Measurements from ENCODE around the gene KSR1. TPM values are rescaled to one million over a fixed set of nuclear protein-coding genes. Genes with fewer than 3 reads are reported as not detected.

Gene KSR1
- total RNA-seq, 1 experiment from 2014 or later = 21.7 TPM

DNA sequence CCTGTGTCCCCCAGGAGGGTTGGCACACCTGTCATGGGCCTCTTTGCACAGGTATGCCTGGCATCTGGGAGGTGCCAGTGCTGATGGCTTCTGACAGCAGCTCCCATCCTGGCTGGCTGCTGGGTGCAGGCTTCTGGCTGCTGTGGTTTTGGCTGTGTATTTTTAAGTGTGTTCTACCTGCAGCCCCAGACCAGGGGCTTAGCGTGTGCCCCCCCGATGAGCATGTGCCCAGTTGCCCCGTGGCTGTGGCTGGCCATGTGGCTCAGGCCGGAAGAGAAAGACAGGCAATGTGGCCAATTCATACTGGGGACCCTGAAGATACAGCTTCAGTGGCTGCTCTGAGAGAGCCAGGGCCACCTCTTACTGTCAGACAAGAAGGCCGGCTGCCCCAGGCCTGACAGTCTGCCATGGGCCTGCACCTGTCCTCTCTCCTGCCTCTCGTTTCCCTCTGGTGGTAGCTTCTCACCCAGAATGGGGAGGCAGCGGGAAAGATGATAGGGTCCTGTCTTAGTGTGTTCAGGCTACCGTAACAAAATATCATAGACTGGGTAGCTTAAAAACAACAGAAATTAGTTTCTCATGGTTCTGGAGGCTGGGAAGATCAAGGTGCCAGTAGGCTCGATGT is 137.1 kb downstream of the KSR1 start:
- DNase-seq (ENCODE audit: low read depth, low spot score) = no peak
- CTCF ChIA-PET = interaction anchor here (0.7 kb wide), 1 partner anchor 212 kb away, joined by 3 read pairs; no protein-coding TSS in a partner anchor
- H3K4me1 ChIP-seq (ENCODE audit: control insufficient read depth, insufficient read depth, low read length) = no peaks in the 10 kb centered on the region
- H3K4me3 ChIP-seq (ENCODE audit: low read depth in 2 of 2, low read length in 2 of 2) = no peak overlapping the region
- ATAC-seq = no peak
- intact Hi-C loops (cut with micrococcal nuclease; ENCODE audit: unreplicated experiment) = loop anchor here (10.0 kb wide), 1 partner anchor 99 kb away; no protein-coding TSS in a partner anchor
- in situ Hi-C loops (cut with HindIII; ENCODE audit: low pct_unique_long_range_greater_than_20kb, low sequenced_read_pairs) = no loop called here
- POLR2A ChIA-PET = no interaction called here
- no peaks in the 10 kb centered on the region for H3K36me3 ChIP-seq (ENCODE audit: control insufficient read depth, insufficient read depth, low read length)
- no TSS peak for BruUV-seq (replicated peaks)
- no peaks in the 10 kb centered on the region for H3K9me3 ChIP-seq (ENCODE audit: control insufficient read depth, insufficient read depth, low read depth, low read length)
- no peaks in the 10 kb centered on the region for H3K27me3 ChIP-seq (ENCODE audit: control insufficient read depth, insufficient read depth, low read length)
- TF ChIP-seq, protein P1, sequence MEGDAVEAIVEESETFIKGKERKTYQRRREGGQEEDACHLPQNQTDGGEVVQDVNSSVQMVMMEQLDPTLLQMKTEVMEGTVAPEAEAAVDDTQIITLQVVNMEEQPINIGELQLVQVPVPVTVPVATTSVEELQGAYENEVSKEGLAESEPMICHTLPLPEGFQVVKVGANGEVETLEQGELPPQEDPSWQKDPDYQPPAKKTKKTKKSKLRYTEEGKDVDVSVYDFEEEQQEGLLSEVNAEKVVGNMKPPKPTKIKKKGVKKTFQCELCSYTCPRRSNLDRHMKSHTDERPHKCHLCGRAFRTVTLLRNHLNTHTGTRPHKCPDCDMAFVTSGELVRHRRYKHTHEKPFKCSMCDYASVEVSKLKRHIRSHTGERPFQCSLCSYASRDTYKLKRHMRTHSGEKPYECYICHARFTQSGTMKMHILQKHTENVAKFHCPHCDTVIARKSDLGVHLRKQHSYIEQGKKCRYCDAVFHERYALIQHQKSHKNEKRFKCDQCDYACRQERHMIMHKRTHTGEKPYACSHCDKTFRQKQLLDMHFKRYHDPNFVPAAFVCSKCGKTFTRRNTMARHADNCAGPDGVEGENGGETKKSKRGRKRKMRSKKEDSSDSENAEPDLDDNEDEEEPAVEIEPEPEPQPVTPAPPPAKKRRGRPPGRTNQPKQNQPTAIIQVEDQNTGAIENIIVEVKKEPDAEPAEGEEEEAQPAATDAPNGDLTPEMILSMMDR (IDR thresholded peaks at IDR 0.05) = no peak
- TF ChIP-seq POLR2AphosphoS5 (IDR thresholded peaks at IDR 0.05; ENCODE audit: low read depth, low read length) = no peak
- no peak for TF ChIP-seq TCF7L2 (IDR thresholded peaks at IDR 0.05; ENCODE audit: low read depth, low read length)
- no peak for TF ChIP-seq SIN3A (IDR thresholded peaks at IDR 0.05; ENCODE audit: borderline replicate concordance, insufficient read depth, low read depth, low read length)
- TF ChIP-seq, protein P2, sequence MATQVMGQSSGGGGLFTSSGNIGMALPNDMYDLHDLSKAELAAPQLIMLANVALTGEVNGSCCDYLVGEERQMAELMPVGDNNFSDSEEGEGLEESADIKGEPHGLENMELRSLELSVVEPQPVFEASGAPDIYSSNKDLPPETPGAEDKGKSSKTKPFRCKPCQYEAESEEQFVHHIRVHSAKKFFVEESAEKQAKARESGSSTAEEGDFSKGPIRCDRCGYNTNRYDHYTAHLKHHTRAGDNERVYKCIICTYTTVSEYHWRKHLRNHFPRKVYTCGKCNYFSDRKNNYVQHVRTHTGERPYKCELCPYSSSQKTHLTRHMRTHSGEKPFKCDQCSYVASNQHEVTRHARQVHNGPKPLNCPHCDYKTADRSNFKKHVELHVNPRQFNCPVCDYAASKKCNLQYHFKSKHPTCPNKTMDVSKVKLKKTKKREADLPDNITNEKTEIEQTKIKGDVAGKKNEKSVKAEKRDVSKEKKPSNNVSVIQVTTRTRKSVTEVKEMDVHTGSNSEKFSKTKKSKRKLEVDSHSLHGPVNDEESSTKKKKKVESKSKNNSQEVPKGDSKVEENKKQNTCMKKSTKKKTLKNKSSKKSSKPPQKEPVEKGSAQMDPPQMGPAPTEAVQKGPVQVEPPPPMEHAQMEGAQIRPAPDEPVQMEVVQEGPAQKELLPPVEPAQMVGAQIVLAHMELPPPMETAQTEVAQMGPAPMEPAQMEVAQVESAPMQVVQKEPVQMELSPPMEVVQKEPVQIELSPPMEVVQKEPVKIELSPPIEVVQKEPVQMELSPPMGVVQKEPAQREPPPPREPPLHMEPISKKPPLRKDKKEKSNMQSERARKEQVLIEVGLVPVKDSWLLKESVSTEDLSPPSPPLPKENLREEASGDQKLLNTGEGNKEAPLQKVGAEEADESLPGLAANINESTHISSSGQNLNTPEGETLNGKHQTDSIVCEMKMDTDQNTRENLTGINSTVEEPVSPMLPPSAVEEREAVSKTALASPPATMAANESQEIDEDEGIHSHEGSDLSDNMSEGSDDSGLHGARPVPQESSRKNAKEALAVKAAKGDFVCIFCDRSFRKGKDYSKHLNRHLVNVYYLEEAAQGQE (IDR thresholded peaks at IDR 0.05; ENCODE audit: insufficient read depth in 1 of 2, low read depth in 2 of 2, low read length in 1 of 2) = no peak
- no peak overlapping the region for H3K27ac ChIP-seq (ENCODE audit: low read length)

DNA sequence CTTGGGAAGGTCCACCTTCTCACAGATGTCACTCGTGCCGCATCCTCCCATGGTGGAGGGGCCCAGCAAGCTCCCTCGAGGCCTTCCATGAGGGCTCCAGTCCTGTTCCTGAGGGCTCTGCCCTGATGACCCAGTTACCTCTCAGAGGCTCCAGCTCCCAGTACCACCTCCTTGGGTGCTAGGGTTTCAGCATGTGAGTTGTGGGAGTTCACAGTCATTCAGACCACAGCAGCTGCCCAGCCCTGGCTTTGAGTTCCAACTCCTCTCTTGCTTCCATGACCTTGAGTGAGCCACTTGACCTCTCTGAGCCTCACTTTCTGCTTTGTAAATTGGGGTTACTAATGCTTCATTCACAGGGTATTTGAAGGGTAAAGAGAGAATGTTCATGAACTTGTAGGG is 137.6 kb downstream of the KSR1 start:
- H3K36me3 ChIP-seq (ENCODE audit: control insufficient read depth, insufficient read depth, low read length) = no peaks in the 10 kb centered on the region
- H3K9me3 ChIP-seq (ENCODE audit: control insufficient read depth, insufficient read depth, low read depth, low read length) = no peaks in the 10 kb centered on the region
- in situ Hi-C loops (cut with HindIII; ENCODE audit: low pct_unique_long_range_greater_than_20kb, low sequenced_read_pairs) (no loop called here), intact Hi-C loops (cut with micrococcal nuclease; ENCODE audit: unreplicated experiment) (loop anchor here (10.0 kb wide), 1 partner anchor 99 kb away; no protein-coding TSS in a partner anchor)
- BruUV-seq (replicated peaks) = no TSS peak
- no peaks in the 10 kb centered on the region for H3K4me1 ChIP-seq (ENCODE audit: control insufficient read depth, insufficient read depth, low read length)
- H3K27ac ChIP-seq (ENCODE audit: low read length) = no peak overlapping the region
- CTCF ChIA-PET = interaction anchor here (0.7 kb wide), 1 partner anchor 212 kb away, joined by 3 read pairs; no protein-coding TSS in a partner anchor
- DNase-seq (ENCODE audit: low read depth, low spot score) (no peak), ATAC-seq (no peak)
- no peak overlapping the region for H3K4me3 ChIP-seq (ENCODE audit: low read depth in 2 of 2, low read length in 2 of 2)
- no peaks in the 10 kb centered on the region for H3K27me3 ChIP-seq (ENCODE audit: control insufficient read depth, insufficient read depth, low read length)
- TF ChIP-seq, protein P2 (IDR thresholded peaks at IDR 0.05; ENCODE audit: insufficient read depth in 1 of 2, low read depth in 2 of 2, low read length in 1 of 2) = no peak
- no peak for TF ChIP-seq TCF7L2 (IDR thresholded peaks at IDR 0.05; ENCODE audit: low read depth, low read length)
- TF ChIP-seq, protein P1 (IDR thresholded peaks at IDR 0.05) = no peak
- TF ChIP-seq SIN3A (IDR thresholded peaks at IDR 0.05; ENCODE audit: borderline replicate concordance, insufficient read depth, low read depth, low read length) = no peak
- no peak for TF ChIP-seq POLR2AphosphoS5 (IDR thresholded peaks at IDR 0.05; ENCODE audit: low read depth, low read length)
- POLR2A ChIA-PET = no interaction called here

Data from Panc1 (cell line).